SK-N-SH (cell line): ENCODE results near the gene NEK3.

Source experiments
- MEF2A ChIP-seq: IDR thresholded peaks from 2 replicates; pipeline ENCODE4 v1.4.0; 2012; ENCODE audit warnings: low read depth, borderline replicate concordance
- RAD21 ChIP-seq: IDR thresholded peaks from 2 replicates; pipeline ENCODE4 v1.6.1; 2012; ENCODE audit warnings: mild to moderate bottlenecking, low read length
- RCOR1 ChIP-seq: fragments of 150-350 bp; IDR thresholded peaks from 2 replicates; pipeline ENCODE4 v1.6.1; 2017; ENCODE audit warnings: antibody characterized with exemption, low read length
- RXRA ChIP-seq: IDR thresholded peaks from 2 replicates; pipeline ENCODE4 v1.4.0; 2012; ENCODE audit warnings: low read depth, mild to moderate bottlenecking, borderline replicate concordance
- YY1 ChIP-seq: IDR thresholded peaks from 2 replicates; pipeline ENCODE4 v1.4.0; 2012; ENCODE audit warnings: low read depth, mild to moderate bottlenecking
- TF ChIP-seq, protein P1 (sequence below): IDR thresholded peaks from 2 replicates; pipeline ENCODE4 v1.4.0; 2012; ENCODE audit warnings: low read depth, borderline replicate concordance
- TF ChIP-seq, protein P2 (sequence below): fragments of 200-600 bp; sonication (generic); IDR thresholded peaks from 2 replicates; pipeline ENCODE4 v1.6.1; 2017; ENCODE audit warnings: antibody characterized with exemption, mild to moderate bottlenecking, moderate library complexity
- TF ChIP-seq, protein P3 (sequence below): IDR thresholded peaks from 2 replicates; pipeline ENCODE4 v1.6.1; 2012; ENCODE audit warnings: mild to moderate bottlenecking, low read depth, low read length, moderate library complexity
- TF ChIP-seq, protein P4 (sequence below): IDR thresholded peaks from 2 replicates; pipeline ENCODE4 v1.4.0; 2012; ENCODE audit warnings: low read depth

DNA sequence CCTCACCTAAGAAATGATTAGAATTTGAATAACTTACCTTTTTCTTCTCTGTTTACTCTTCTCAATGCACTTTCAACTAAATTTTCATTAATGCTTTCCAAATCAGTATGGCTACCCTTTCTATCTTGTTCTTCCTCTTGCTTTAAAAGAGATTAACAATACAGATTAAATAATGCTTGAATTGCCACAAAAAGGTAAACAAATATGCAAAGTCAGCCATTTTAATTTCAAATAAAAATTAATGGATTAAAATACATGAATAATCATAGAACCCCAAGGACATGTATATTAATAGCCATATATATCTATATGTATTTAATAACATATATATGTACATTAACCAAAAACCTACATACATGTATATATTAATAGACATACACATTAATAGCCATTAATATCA is 22.6 kb downstream of the NEK3 start:
- TF ChIP-seq, protein P1, sequence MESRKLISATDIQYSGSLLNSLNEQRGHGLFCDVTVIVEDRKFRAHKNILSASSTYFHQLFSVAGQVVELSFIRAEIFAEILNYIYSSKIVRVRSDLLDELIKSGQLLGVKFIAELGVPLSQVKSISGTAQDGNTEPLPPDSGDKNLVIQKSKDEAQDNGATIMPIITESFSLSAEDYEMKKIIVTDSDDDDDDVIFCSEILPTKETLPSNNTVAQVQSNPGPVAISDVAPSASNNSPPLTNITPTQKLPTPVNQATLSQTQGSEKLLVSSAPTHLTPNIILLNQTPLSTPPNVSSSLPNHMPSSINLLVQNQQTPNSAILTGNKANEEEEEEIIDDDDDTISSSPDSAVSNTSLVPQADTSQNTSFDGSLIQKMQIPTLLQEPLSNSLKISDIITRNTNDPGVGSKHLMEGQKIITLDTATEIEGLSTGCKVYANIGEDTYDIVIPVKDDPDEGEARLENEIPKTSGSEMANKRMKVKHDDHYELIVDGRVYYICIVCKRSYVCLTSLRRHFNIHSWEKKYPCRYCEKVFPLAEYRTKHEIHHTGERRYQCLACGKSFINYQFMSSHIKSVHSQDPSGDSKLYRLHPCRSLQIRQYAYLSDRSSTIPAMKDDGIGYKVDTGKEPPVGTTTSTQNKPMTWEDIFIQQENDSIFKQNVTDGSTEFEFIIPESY, result no peak
- TF ChIP-seq MEF2A (no peak), RAD21 (no peak), RXRA (no peak), YY1 (no peak), RCOR1 (no peak)
- TF ChIP-seq, protein P2, sequence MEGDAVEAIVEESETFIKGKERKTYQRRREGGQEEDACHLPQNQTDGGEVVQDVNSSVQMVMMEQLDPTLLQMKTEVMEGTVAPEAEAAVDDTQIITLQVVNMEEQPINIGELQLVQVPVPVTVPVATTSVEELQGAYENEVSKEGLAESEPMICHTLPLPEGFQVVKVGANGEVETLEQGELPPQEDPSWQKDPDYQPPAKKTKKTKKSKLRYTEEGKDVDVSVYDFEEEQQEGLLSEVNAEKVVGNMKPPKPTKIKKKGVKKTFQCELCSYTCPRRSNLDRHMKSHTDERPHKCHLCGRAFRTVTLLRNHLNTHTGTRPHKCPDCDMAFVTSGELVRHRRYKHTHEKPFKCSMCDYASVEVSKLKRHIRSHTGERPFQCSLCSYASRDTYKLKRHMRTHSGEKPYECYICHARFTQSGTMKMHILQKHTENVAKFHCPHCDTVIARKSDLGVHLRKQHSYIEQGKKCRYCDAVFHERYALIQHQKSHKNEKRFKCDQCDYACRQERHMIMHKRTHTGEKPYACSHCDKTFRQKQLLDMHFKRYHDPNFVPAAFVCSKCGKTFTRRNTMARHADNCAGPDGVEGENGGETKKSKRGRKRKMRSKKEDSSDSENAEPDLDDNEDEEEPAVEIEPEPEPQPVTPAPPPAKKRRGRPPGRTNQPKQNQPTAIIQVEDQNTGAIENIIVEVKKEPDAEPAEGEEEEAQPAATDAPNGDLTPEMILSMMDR, result no peak
- TF ChIP-seq, protein P3, sequence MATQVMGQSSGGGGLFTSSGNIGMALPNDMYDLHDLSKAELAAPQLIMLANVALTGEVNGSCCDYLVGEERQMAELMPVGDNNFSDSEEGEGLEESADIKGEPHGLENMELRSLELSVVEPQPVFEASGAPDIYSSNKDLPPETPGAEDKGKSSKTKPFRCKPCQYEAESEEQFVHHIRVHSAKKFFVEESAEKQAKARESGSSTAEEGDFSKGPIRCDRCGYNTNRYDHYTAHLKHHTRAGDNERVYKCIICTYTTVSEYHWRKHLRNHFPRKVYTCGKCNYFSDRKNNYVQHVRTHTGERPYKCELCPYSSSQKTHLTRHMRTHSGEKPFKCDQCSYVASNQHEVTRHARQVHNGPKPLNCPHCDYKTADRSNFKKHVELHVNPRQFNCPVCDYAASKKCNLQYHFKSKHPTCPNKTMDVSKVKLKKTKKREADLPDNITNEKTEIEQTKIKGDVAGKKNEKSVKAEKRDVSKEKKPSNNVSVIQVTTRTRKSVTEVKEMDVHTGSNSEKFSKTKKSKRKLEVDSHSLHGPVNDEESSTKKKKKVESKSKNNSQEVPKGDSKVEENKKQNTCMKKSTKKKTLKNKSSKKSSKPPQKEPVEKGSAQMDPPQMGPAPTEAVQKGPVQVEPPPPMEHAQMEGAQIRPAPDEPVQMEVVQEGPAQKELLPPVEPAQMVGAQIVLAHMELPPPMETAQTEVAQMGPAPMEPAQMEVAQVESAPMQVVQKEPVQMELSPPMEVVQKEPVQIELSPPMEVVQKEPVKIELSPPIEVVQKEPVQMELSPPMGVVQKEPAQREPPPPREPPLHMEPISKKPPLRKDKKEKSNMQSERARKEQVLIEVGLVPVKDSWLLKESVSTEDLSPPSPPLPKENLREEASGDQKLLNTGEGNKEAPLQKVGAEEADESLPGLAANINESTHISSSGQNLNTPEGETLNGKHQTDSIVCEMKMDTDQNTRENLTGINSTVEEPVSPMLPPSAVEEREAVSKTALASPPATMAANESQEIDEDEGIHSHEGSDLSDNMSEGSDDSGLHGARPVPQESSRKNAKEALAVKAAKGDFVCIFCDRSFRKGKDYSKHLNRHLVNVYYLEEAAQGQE, result no peak
- TF ChIP-seq, protein P4, sequence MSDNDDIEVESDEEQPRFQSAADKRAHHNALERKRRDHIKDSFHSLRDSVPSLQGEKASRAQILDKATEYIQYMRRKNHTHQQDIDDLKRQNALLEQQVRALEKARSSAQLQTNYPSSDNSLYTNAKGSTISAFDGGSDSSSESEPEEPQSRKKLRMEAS, result no peak
